Activated naive CD4-positive, alpha-beta T cell treated with anti-CD3 and anti-CD28 coated beads, Interleukin-2, amount 50 U/mL, for 16 hours (primary cell): ENCODE measurements around the gene DMD.

Experiments used
- DNase-seq: peaks from one replicate; pipeline ENCODE4 v3.0.0-alpha.2; 2020

The DMD gene

GRCh38 chrX:31201503-31201902 is 2009.8 kb downstream of the DMD start:
- no peak for DNase-seq

GRCh38 chrX:31200430-31200829 is 2010.9 kb downstream of the DMD start:
- no peak for DNase-seq

- no peak for DNase-seq
Observed at GRCh38 chrX:31199840-31200114, 2011.6 kb downstream of the DMD start.

GRCh38 chrX:31199056-31199839 is 2012.1 kb downstream of the DMD start:
- DNase-seq = no peak

- DNase-seq = no peak
Observed at GRCh38 chrX:31190221-31190975, 2021.0 kb downstream of the DMD start.

- no peak for DNase-seq
Observed at GRCh38 chrX:31186693-31187338, 2024.5 kb downstream of the DMD start.

- DNase-seq = no peak
Observed at GRCh38 chrX:31185884-31186283, 2025.5 kb downstream of the DMD start.

- no peak for DNase-seq
Observed at GRCh38 chrX:31181377-31182000, 2029.9 kb downstream of the DMD start.

GRCh38 chrX:31179203-31179602 is 2032.1 kb downstream of the DMD start:
- DNase-seq = no peak

GRCh38 chrX:31178769-31179125 is 2032.6 kb downstream of the DMD start:
- no peak for DNase-seq

- DNase-seq = no peak
Observed at GRCh38 chrX:31178064-31178768, 2033.1 kb downstream of the DMD start.

GRCh38 chrX:31170792-31171191 is 2040.6 kb downstream of the DMD start:
- no peak for DNase-seq

GRCh38 chrX:31168551-31168950 is 2042.8 kb downstream of the DMD start:
- DNase-seq = no peak

- DNase-seq = no peak
Observed at GRCh38 chrX:31166832-31167231, 2044.5 kb downstream of the DMD start.

- DNase-seq = no peak
Observed at GRCh38 chrX:31166416-31166815, 2044.9 kb downstream of the DMD start.

- no peak for DNase-seq
Observed at GRCh38 chrX:31165241-31166035, 2045.9 kb downstream of the DMD start.

- no peak for DNase-seq
Observed at GRCh38 chrX:31154946-31155345, 2056.4 kb downstream of the DMD start.

GRCh38 chrX:31153475-31154047 is 2057.8 kb downstream of the DMD start:
- no peak for DNase-seq

- DNase-seq = no peak
Observed at GRCh38 chrX:31147175-31147574, 2064.2 kb downstream of the DMD start.

- DNase-seq = no peak
Observed at GRCh38 chrX:31139961-31140360, 2071.4 kb downstream of the DMD start.

- no peak for DNase-seq
Observed at GRCh38 chrX:31138124-31138523, 2073.2 kb downstream of the DMD start.

GRCh38 chrX:31136144-31136611 is 2075.2 kb downstream of the DMD start:
- DNase-seq = no peak
